Omental fat pad (tissue), 4 donors: ENCODE data around the gene DLG2. TPM values are rescaled to one million over a fixed set of nuclear protein-coding genes. Genes with fewer than 3 reads are reported as not detected.

Experiments
- ATAC-seq: fragments of 150-250 bp; one replicate; pipeline ENCODE4 v1.9.1; 2016; ENCODE audit warnings: mild to moderate bottlenecking, moderate library complexity; ENCODE audit not compliant: low FRiP score
- DNase-seq: peaks from one replicate; pipeline ENCODE4 v3.0.0-alpha.2; 2019; ENCODE audit warnings: low spot score
- CTCF ChIP-seq, 3 donors: fragments of 450-650 bp; IDR thresholded peaks; one replicate each; pipeline ENCODE4 v1.5.1; 2016 to 2017; ENCODE audit warnings: antibody characterized with exemption in 3 of 3, mild to moderate bottlenecking in 3 of 3, moderate library complexity in 2 of 3
- total RNA-seq, 4 donors: library from RNA; depleted of rRNA; stranded (reverse); fragments of >200 nt; gene quantifications; one replicate each; pipeline ENCODE4 v1.1.0, GENCODE V29; 2016

Gene DLG2
- total RNA-seq, 4 donors from 2014 or later = 4.8 to 13.2 (median 8.1) TPM

- DNase-seq (no peak), ATAC-seq (no peak)
- no peak for TF ChIP-seq CTCF (IDR thresholded peaks at IDR 0.05)
These were observed 1628.2 kb downstream of the DLG2 start for GRCh38 chr11:83998921-83999320.

GRCh38 chr11:83990160-83990733, 1636.9 kb downstream of the DLG2 start:
- TF ChIP-seq CTCF (IDR thresholded peaks at IDR 0.05) = no peak
- ATAC-seq = peak; percentile 93

GRCh38 chr11:83982825-83983224, 1644.3 kb downstream of the DLG2 start:
- DNase-seq = no peak
- no peak for TF ChIP-seq CTCF (IDR thresholded peaks at IDR 0.05)
- ATAC-seq = no peak

More at GRCh38 chr11:83990160-83990733, 1636.9 kb downstream of the DLG2 start:
- DNase-seq = no peak

GRCh38 chr11:83979593-83979992, 1647.6 kb downstream of the DLG2 start:
- ATAC-seq = no peak
- DNase-seq = no peak

GRCh38 chr11:83978942-83979341, 1648.2 kb downstream of the DLG2 start:
- no peak for DNase-seq
- TF ChIP-seq CTCF (IDR thresholded peaks at IDR 0.05) = no peak
- no peak for ATAC-seq

More at GRCh38 chr11:83979593-83979992, 1647.6 kb downstream of the DLG2 start:
- TF ChIP-seq CTCF (IDR thresholded peaks at IDR 0.05) = no peak

GRCh38 chr11:83976086-83976485, 1651.1 kb downstream of the DLG2 start:
- no peak for TF ChIP-seq CTCF (IDR thresholded peaks at IDR 0.05)
- ATAC-seq (no peak), DNase-seq (no peak)

- DNase-seq (no peak), ATAC-seq (no peak)
- no peak for TF ChIP-seq CTCF (IDR thresholded peaks at IDR 0.05)
These were observed 1654.6 kb downstream of the DLG2 start for GRCh38 chr11:83972536-83972935.
